HG03196 (cell line): ENCODE data around the gene VWCE.
"Not testable (repeated sequence)": the region's sequence is repeated elsewhere in the genome, so short reads cannot be mapped to it uniquely, and the experiment has no call there.

Experiments used
- ATAC-seq: cut with Tn5 transposase; IDR thresholded peaks from one replicate; pipeline ENCODE4 v1.9.1; 2021; ENCODE audit not compliant: unreplicated experiment

Gene VWCE

DNA sequence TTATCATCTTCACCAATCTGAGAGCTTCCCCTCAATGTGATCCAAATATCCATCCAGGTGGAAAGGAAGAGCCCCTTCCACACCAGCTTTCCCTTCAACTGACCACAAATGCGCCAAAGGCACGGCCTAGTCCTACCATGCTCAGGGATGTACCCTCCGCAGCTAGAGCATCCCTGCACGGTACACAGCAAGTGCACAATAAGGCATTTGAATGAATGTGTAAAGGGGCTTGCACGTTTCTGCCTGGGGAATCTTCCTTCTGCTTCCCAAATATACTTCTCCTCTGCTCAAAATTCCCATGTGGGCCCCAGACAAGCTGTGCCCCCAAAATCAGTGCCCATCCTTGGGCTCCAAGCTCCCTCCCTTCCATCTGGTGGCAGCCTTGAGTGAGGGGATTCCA, 76.1 kb downstream of the VWCE start:
- ATAC-seq, result not testable (repeated sequence)

- ATAC-seq, result not testable (repeated sequence)
Observed at GRCh38 chr11:61218306-61218705, 76.8 kb downstream of the VWCE start.

GRCh38 chr11:61213711-61214324, 81.3 kb downstream of the VWCE start:
- not testable (repeated sequence) for ATAC-seq

DNA sequence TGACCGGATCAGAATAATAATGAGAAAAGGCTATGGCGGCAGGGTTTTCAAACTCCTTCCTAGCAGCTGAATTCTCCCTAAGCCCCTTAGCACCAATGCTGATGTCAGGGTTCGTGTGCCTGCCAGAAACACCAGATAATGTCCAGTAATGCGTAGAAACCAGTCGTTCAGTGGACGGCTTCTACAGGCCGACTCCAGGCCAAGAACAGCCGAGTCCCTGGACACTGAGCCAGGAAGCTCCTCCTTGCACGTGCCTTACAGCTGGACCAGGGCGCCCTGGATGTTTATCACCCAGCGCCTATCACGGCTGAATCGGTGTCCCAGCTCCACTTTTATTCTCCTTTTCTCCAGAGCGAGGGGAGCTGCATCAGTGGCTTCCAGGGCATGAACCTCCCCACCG, 82.9 kb downstream of the VWCE start:
- not testable (repeated sequence) for ATAC-seq

- ATAC-seq, result not testable (repeated sequence)
Observed at GRCh38 chr11:61211327-61211952, 83.7 kb downstream of the VWCE start.

DNA sequence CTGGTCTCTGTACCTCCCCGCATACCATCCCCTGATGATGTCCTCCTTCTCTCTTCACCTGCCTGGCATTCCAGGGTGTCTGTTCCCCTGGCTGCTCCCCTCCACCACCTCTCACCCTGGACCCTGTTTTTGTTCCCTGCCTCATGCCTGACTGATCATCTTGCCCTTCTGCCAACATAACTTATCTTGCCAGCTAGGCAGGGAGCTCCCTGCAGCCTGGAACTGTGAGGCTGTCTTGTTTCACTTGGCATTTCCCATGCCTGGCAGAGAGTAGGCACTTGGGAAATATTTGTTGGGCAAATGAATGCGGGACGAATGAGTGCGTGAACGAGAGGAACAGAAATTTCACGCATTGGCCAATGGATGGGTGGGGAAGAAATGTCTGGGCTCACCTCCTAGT, 84.5 kb downstream of the VWCE start:
- ATAC-seq, result not testable (repeated sequence)
